ENCODE data around the gene MAP3K3. TPM values are rescaled to one million over a fixed set of nuclear protein-coding genes. Genes with fewer than 3 reads are reported as not detected.

Gene MAP3K3
- total and polyA plus RNA-seq, 2 experiments from 2014 or later, result 6.1 to 24.6 TPM

- TF ChIP-seq ZNF462 (CRISPR knock-in tag; IDR thresholded peaks at IDR 0.05), result no peak
- no peak for TF ChIP-seq STAT1 (IDR thresholded peaks at IDR 0.05; ENCODE audit: unreplicated experiment)
- no peak for TF ChIP-seq EZH2phosphoT487 (IDR thresholded peaks at IDR 0.05; ENCODE audit: unreplicated experiment)
- no peak for TF ChIP-seq ETS1 (IDR thresholded peaks at IDR 0.05)
- TF ChIP-seq NANOG (IDR thresholded peaks at IDR 0.05; ENCODE audit: borderline replicate concordance), result no peak
- no peak for TF ChIP-seq ZNF114 (CRISPR knock-in tag; IDR thresholded peaks at IDR 0.05)
Measured at GRCh38 chr17:63589646-63590045, 32.6 kb upstream of the MAP3K3 start (continued).

- H3K27ac ChIP-seq (ENCODE audit: low read depth), result no peak overlapping the region
- H3K9me2 ChIP-seq (ENCODE audit: insufficient read depth), result no peaks in the 10 kb centered on the region
- no peak overlapping the region for H3K4me2 ChIP-seq
- Mint-ChIP-seq H3K4me1 (no peaks in the 10 kb centered on the region), H3K36me3 (ENCODE audit: low read depth) (peaks cover 36% of the 10 kb centered on the region), H3K9me3 (no peaks in the 10 kb centered on the region), H3K4me3 (no peak overlapping the region), H3K27me3 (ENCODE audit: insufficient read depth, low read depth, poor library complexity) (peaks cover 7% of the 10 kb centered on the region), H3K27ac (no peak overlapping the region)
- no peaks in the 10 kb centered on the region; the same call in 1 of the 2 replicates for H4K20me1 ChIP-seq (replicated peaks; ENCODE audit: insufficient read depth)
- no peaks in the 10 kb centered on the region for H3K79me2 ChIP-seq (replicated peaks; ENCODE audit: insufficient read depth)
- no peak overlapping the region for H2AFZ ChIP-seq
- DNase-seq (ENCODE audit: low spot score) (no peak), ATAC-seq (no peak)
- H3F3A ChIP-seq (replicated peaks; ENCODE audit: low read depth), result no peaks in the 10 kb centered on the region
- no peak overlapping the region for H3K4me3 ChIP-seq
- peaks cover 24% of the 10 kb centered on the region for H3K36me3 ChIP-seq (ENCODE audit: insufficient read depth)
- no peaks in the 10 kb centered on the region for H3K4me1 ChIP-seq (ENCODE audit: insufficient read depth)
- H3K27me3 ChIP-seq (ENCODE audit: insufficient read depth), result no peaks in the 10 kb centered on the region
- no peak for TF ChIP-seq CTCF (conservative IDR thresholded peaks at IDR 0.05; ENCODE audit: low read depth in 2 of 2)
- TF ChIP-seq CREB1 (CRISPR knock-in tag; IDR thresholded peaks at IDR 0.05; ENCODE audit: low read depth), result no peak
- TF ChIP-seq EZH2 (IDR thresholded peaks at IDR 0.05; ENCODE audit: low read depth, unreplicated experiment), result no peak
- no peak for TF ChIP-seq STAT1 (IDR thresholded peaks at IDR 0.05; ENCODE audit: unreplicated experiment)
Measured at GRCh38 chr17:63592797-63593196, 29.4 kb upstream of the MAP3K3 start.
